Measurements from ENCODE around the gene RHO. TPM values are rescaled to one million over a fixed set of nuclear protein-coding genes. Genes with fewer than 3 reads are reported as not detected.
"Not testable (repeated sequence)": the region's sequence is repeated elsewhere in the genome, so short reads cannot be mapped to it uniquely, and the experiment has no call there.

The RHO gene
- total RNA-seq, 1 donor from 2014 or later = not detected

DNA sequence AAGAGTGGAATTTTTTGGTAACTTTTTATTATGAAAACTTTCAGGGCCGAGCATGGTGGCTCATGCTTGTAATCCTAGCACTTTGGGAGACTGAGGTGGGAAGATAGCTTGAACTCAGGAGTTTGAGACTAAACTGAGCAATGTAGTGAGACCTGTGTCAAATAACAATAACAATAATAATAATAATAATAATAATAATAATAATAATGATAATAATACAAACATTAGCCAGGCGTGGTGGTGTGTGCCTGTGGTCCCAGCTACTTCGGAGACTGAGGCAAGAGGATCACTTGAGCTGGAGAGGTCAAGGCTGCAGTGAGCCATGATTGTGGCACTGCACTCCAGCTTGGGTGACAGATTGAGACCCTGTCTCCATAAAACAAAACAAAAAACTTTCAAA is 17.5 kb downstream of the RHO start:
- not testable (repeated sequence) for DNase-seq

DNA sequence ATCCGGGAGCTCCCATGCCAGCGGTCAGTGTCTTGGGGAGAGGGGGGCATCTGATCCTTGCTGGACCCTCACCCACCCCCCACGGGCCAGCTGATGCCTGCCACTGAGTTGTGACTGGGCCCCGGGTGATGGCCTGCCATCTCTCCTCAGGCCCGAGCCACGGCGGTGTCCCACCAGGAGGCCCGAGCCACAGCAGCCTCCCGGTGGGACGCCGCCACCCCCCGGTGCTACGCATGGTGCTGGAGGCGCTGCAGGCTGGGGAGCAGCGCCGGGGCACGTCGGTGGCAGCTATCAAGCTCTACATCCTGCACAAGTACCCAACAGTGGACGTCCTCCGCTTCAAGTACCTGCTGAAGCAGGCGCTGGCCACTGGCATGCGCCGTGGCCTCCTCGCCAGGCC is 18.8 kb downstream of the RHO start:
- DNase-seq = no peak

DNA sequence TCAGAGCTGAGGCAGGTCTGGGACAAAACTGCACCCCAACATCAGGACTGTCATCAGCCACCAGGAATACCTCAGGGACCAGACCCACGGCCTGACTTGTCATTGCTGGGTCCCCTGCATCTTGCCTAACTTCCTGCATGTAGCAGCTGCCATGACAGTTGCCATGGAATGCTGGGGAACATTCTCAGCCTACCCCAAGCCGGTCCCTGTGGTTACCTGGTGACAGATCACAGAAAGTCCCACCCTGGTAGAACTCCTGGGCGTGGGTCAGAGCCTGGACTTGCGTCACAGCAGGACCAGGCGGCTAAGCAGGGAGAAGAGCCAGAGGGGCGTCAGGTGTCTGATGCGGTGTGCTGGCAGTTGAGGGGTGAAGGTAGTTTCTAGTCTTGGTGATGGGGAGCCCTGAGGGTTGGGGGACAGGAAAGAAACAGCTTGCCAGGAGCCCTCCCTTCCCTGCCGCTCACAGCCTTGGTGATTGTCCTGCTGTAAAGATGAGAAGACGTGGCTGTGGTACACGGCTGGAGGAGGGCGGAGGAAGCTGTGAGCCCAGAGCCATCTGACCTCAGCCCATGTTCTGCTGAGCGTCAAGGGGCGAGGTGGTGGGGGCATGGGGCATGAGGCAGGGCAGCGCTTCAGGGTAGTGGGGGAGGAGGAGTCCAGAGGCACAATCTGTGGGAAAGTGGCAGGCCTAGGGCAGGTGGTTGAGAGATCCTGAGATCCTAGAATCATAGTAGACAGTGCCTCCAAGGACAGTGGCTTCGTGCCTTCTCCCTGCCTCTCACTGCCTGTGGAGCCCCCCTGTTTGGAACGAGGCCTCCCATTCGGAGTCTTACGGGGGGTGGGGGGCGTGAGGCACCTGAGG is 19.9 kb downstream of the RHO start:
- no peak for DNase-seq

DNA sequence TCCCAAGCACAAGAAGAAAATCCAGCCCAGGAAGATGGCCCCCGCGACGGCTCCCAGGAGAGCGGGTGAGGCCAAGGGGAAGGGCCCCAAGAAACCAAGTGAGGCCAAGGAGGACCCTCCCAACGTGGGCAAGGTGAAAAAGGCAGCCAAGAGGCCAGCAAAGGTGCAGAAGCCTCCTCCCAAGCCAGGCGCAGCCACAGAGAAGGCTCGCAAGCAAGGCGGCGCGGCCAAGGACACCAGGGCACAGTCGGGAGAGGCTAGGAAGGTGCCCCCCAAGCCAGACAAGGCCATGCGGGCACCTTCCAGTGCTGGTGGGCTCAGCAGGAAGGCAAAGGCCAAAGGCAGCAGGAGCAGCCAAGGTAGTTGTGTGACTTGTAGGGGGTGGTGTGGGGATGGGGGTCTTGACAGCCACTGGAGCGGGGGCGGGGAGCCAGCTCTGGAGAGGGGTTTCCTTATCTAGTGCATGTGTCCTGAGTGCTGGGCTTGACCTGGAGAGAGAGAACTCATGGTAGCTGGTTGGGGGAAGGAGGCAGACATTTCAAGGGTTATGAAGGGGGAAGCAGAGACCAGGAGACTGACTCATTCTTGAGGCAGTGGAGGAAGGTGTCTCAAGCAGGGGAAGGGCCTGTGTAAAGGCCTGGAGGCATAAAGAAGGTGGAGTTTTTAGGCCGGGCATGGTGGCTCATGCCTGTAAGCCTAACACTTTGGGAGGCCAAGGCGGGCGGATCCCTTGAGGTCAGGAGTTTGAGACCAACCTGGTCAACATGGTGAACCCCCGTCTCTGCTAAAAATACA is 20.8 kb downstream of the RHO start:
- DNase-seq = no peak

DNA sequence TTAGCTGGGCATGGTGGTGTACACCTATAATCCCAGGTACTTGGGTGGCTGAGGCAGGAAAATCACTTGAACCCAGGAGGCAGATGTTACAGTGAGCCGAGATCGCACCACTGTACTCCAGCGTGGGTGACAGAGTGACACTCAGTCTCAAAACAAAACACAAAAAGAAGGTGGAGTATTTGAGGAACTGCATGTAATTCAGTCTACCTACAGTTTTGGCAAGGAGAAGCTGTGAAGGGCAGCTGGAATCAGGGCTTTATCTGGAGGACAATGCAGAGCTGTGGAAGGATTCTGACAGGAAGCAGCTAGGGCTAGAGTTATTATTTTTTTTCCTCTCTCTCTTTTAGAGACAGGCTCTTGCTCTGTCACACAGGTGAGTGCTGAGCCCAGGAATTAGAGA is 21.4 kb downstream of the RHO start:
- no peak for DNase-seq

DNA sequence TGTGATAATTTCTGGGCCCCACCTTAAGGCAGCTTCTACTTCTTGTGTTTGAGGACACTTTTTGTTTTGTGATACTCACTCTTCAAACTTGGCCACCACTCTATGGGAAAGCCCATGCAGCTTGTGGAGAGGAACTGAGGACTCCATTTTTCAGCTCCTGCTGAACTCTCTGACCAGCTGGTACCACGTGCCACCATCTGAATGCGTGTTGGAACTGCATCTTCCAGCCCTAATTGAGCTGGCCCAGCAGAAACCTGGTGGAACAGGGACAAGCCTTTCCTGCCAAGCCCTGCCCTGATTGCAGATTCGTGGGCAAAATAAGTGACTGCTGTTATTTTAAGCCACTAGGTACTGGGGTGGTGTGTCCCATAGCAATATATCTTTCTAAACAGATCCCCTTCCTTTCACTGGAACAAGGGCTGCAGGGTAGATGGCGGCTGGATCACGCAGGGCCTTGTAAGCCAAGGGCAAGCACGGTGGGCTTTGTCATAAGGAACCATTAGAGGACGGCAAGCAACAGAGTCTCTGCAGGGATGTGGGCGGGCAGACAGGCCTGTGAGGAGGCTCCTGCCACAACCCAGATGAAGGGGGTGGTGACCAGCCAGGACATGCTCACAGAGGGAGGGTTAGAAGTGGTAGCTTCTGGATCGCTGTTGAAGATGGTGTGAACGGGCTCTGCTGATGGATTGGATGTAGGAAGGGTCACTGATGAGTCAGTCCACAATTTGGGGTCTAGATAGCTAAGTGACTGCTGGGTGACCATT is 24.0 kb downstream of the RHO start:
- peak; percentile 46 for DNase-seq

DNA sequence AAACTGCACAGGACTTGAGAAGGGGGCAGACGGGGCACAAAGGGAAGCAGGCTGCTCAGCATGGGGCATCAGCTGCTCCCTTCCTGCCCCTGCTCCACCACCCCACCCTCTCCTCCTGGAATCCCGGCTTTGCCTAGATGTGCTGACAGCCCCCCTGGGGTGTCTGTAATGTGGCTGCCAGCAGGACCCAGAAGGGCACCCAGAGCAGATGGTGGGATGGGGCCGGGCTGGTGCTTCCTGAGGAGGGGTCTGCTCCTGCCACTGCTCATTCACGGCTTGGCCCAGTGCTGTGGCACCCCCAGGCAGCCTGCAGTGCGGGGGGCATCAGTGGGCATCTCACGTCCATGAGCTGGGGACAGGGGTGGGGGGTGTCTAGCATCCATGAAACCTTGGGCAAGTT is 24.7 kb downstream of the RHO start:
- DNase-seq = no peak

DNA sequence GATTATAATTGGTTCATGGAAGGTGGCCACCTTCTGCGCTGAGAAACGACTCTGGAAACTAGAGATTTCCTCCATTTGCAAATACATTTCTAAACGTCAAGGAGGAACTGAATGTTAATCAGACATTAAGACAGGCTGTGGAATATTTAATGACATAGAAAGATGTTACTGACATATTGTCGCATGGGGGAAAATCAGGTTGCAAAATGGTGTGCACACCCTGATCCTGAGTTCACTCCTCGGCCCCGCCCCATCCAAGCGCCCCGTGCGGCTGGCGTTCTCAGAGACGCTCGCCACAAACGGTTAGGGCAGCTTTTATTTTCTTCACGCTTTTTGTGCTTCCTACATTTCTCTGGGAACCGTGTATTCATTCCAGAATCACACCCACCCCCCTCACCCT is 25.3 kb downstream of the RHO start:
- no peak for DNase-seq

DNA sequence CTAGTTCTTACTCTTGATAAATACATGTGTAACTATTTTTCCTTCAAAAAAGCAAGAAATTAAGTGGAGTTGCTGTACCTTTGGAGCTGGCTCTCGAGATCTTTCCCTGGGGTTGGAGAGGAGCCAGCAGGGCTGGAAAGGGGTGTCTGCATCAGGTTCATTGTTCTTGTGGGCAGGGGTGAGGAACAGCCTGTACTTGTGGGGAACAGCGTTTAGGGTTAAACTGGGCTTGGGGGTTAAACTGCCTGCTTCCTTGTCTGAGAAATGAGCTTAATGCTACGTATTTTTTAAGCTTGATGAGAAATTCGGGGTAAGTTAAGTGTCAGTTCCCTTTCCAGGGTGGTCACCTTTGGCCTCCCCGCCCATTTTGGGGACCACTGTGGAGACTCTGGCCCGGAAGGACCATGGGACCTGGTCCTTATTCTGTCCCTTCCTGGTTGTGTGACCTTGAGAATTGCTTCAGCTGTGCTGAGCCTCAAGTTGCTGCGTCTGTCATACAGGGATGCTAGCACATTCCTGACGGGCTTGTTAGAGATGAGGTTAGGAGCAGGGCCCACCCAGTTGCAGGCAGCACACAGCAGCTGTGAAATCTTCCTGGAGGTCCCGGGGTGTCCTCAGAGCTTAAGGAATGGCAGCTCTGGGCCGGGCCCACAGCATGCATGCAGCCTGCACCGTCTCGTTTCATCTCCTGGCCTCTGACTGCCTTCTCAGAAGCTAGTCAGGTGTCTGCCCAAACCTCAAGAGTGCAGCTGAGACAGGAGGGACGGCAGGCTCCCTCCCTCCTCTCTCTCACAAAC is 26.1 kb downstream of the RHO start:
- DNase-seq = peak; percentile 74

DNA sequence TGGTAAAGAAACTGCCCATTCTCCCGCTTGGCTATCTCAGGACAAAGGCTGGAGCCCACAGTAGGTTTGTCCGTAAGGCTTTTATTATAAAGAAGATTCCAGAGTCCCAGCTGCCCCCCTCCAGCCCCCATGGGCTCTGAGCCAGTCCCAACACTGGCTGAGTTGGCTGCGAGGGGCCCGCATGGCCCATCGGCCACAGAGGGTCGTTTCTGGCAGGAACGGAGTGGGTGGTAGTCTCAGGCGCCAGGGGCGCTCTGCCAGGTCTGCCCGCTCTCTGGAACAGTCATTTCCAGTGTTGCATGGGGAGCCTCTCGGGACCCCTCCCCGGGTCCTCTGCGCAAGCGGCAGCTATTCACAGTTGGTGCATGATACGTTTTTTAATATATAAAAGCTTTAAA is 26.7 kb downstream of the RHO start:
- peak; percentile 59 for DNase-seq

DNA sequence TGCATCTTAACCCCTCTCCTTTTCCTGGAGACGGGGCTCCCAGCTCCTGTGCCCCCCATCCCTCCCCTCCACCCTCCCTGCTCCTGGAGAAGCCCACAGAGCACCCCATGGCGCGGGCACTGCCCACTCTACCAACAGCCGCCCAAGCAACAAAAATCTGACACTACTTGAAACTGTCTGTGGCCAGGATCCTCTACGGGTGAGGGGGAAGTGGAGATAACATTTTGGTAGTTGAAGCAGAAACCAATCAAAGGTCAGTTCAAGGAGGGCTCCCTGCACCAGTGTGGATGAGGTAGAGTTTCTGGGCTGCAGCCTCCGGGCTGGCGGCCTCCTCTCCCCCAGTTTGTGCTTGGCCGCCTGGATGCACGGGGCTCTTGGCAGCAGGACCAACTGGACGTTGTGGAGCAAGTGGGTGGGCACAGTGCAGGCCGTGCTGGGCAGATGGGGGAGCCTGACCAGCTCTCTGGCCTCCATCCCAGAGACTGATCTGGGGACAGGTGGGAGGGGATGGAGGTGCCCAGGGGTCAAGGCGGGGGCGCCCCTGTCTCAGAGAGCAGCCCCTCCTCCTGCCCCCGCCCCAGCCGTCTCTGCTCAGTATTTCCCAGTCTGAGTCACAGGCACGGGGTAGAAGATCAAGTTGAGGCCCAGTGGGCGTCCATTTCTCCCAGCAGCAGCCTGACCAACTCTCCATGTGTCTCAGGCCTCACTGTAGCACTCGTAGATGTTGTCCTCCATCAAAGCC is 27.3 kb downstream of the RHO start:
- DNase-seq = no peak

DNA sequence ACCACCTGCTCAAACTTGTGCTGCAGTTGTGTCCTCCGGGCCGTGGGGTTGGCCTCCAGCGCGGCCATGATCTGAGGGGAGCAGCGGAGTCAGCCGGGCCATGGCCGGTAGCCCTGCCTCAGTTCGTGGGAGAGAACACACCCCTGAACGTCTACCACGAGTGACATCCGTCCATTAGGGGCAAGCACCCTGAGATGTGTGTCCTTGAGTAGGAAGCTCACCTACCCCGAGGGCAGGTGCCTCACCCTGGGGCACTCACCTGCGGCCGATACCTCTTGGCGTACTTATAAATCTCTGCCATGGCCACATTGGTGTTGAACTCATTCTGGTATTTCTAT is 27.9 kb downstream of the RHO start:
- no peak for DNase-seq

DNA sequence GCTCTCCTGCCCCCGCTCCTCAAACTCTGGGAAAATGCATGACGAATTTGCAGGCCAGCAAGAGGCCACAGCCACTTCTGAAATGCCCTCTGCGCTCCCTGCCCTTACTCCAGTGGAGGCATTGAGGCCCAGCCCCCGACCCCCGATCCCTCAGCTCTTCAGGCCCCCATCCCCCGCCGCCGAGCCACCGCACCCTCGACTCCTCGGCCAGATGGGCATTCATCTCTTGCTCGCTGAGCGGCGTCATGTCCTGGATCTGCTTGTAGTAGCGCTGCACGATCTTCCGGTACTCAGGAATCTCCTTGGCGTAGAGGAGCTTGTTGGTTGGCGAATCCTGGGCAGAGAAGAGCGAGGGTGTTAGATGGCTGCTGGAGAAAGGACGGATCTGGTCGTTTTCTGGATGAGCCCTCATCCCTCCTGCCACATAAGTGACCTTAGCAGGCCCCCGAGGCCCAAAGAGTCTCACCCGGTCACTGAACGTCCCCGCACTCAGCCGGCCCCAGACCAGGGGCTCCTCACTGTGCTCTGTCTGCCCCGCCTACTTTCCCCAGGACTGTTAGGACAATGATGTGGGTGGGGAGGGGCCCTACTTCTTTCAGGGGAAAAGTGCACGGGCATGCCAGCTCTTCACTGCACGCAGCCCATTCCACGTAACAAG is 28.6 kb downstream of the RHO start:
- no peak for DNase-seq

DNA sequence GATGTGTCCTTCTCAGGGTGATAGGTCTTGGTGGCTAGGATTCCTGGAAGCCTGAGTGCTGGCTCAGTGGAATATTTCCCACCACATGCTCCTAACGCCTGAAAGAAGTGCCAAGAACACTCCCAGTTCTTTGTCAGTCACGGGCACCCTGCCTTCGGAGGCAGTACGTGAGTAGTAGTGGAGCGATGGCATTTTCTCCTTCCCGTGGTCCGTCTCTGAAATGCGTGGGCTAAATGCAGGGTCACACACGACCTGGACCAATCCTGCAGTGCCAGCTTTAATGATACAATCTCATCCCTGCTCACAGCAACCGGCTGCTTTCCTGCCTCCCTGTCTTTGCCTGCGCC is 29.1 kb downstream of the RHO start:
- peak; percentile 72 for DNase-seq

DNA sequence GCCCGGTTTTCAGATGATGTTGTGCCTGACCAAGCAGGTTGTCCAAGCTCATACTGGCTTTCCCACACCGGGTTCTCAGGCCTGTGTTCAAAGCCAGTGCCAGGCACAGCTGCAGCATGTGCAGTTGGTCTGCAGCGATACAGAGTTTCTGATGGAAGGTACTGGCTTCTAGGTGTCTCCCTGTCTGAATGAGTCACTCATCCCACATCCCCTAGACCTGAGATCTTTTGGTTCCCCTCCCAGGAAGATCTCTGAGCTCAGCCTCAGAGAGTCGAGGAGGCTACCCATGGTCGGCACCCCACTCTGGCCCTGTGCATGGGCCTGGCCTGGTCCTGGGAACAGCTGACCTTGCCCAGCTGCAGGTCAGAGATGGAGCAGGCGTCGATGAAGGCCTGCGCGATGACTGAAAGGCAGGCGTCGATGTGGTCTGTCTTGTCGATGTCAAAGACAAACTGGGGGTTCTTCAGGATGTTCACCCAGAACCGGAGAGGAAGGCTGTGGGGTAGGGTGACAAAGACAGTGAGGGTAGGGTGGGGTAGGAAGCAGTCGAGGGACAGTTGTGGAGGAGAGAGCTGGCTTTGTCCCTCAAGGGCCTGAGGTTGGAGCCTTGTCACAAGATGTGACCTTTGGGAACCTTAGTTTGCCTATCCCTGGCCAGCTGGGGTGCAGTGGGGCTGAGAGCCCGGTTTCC is 29.8 kb downstream of the RHO start:
- DNase-seq = no peak

DNA sequence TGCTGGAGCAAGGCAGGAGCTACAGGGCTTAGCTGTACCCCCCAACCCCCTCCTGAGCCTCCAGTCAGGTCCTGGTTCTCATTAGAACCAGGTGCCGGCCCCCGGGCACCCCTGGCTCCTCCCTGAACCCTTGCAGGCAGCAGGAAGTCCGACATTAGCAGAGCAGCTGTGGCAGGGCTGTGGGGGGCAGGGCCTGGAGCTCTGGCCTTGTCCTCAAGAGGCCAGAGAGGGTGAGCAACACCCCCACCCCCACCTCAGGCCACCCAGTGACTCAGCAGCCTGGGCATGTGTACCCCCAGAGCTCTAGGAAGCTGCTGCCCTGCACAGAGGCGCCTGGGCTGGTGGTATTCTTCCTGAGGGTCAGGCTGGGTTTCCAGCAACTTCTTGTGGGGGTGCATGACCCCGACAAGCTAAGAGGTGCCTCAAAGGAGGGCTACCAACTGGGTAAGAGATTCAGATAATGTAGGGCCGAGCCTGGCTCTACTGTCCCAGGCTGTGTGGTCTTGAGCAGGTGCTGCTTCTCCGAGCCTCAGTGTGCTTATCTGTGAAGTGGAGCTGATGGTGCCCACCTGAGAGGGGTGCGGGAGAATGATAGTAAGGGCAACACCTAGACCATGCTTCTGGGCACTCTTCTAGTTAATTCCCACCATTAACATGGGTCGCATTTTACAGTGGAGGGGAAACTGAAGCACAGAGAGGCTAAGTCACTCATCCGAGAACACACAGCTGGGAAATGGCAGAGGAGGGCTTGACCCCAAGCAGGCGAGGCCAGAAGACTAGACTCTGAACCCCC is 30.5 kb downstream of the RHO start:
- peak; percentile 40 for DNase-seq

DNA sequence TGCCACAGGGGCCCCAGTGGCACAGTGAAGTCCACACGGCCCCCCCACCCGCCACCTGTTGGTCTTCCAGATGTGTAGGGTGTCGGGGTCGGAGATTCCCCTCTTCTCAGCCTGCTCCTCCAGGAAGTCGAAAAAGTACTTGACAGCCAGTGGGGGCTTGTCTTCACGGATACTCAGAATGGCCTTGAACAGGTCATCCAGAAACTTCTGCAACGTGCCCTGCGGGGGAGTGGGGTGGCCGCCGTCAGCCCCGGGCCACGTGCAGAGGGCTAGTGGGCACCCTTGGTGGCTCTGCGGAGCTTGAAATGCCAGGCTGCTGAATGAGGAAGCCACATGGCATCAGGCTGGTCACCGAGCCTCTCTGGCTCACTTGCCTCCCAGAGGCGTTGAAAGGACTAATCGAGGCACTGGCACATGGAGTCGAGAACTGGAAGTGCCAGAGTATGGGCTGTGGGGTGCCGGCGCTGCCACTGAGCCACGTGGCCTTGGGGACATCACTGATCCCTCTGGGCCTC is 31.2 kb downstream of the RHO start:
- DNase-seq = no peak

DNA sequence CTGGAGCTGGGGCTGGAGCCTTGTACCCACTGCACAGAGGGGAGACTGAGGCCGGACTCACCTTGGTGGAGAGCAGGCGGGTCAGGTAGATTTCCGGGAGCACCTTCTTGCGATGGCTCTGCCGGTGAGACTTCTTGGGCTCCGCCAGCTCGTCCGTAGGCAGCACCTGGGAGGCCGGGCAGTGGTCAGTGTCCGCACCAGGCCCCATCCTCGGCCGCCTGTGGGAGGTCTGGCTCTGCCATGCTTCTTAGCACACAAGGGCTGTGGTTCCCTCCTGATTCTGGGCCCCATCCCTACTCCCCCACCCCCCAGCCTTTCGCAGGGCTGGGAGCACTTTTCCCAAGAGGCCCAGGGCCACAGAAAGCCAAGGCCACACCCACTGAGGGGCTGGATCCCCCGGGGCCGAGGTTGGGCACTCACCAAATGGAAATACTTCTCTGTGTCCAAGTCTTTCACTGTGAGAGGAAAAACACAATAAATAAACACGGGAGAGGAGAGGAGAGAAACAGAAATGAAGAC is 31.9 kb downstream of the RHO start:
- DNase-seq = peak; percentile 60
